SK-N-SH treated with all-trans-retinoic acid at 6 μM for 48 hours (cell line): ENCODE data around the gene VAC14.
A peak's percentile ranks its signal among the peaks of the same experiment; 100 is the strongest.

Source experiments
- ATAC-seq: fragments of 200-7000 bp; cut with Tn5 transposase; 3 replicates; pipeline ENCODE4 v1.9.1; 2020; ENCODE audit warnings: mild to moderate bottlenecking, moderate library complexity
- CSDC2 ChIP-seq: fragments of 250-450 bp; sonication (Bioruptor Pico); IDR thresholded peaks from 2 replicates; pipeline ENCODE4 v1.5.0; 2020; ENCODE audit warnings: mild to moderate bottlenecking, moderate library complexity
- ISL1 ChIP-seq: fragments of 250-450 bp; sonication (Bioruptor Pico); IDR thresholded peaks from 2 replicates; pipeline ENCODE4 v2.1.2; 2022; ENCODE audit warnings: mild to moderate bottlenecking, moderate library complexity
- OSR1 ChIP-seq: fragments of 250-450 bp; sonication (Bioruptor Pico); IDR thresholded peaks from 2 replicates; pipeline ENCODE4 v1.8.0; 2022; ENCODE audit warnings: moderate library complexity, mild to moderate bottlenecking, inconsistent platforms
- PPARA ChIP-seq: fragments of 250-450 bp; sonication (Bioruptor Pico); IDR thresholded peaks from 2 replicates; pipeline ENCODE4 v1.5.0; 2020; ENCODE audit warnings: mild to moderate bottlenecking, borderline replicate concordance
- SNAI2 ChIP-seq: fragments of 250-450 bp; sonication (Bioruptor Pico); IDR thresholded peaks from 2 replicates; pipeline ENCODE4 v1.5.0; 2020; ENCODE audit warnings: mild to moderate bottlenecking, moderate library complexity
- TOX ChIP-seq: fragments of 250-450 bp; sonication (Bioruptor Pico); IDR thresholded peaks from 2 replicates; pipeline ENCODE4 v1.8.0; 2021; ENCODE audit warnings: mild to moderate bottlenecking, moderate library complexity, borderline replicate concordance
- ZC3H10 ChIP-seq: fragments of 250-450 bp; sonication (Bioruptor Pico); IDR thresholded peaks from 2 replicates; pipeline ENCODE4 v1.5.1; 2021; ENCODE audit warnings: mild to moderate bottlenecking, moderate library complexity
- ZFP3 ChIP-seq: fragments of 250-450 bp; sonication (Bioruptor Pico); IDR thresholded peaks from 2 replicates; pipeline ENCODE4 v1.5.0; 2020; ENCODE audit warnings: mild to moderate bottlenecking, moderate library complexity
- ZFP30 ChIP-seq: fragments of 450-650 bp; formaldehyde crosslinking; IDR thresholded peaks from 2 replicates; pipeline ENCODE4 v1.5.0; 2022; ENCODE audit warnings: mild to moderate bottlenecking, moderate library complexity
- ZNF70 ChIP-seq: fragments of 450-650 bp; formaldehyde crosslinking; IDR thresholded peaks from 2 replicates; pipeline ENCODE4 v1.5.0; 2020; ENCODE audit warnings: mild to moderate bottlenecking, moderate library complexity
- ZNF8 ChIP-seq: fragments of 450-650 bp; formaldehyde crosslinking; IDR thresholded peaks from 2 replicates; pipeline ENCODE4 v1.5.0; 2020; ENCODE audit warnings: mild to moderate bottlenecking, moderate library complexity
- TF ChIP-seq, protein P1 (sequence below): fragments of 250-450 bp; sonication (Bioruptor Pico); IDR thresholded peaks from 2 replicates; pipeline ENCODE4 v1.5.0; 2020; ENCODE audit warnings: mild to moderate bottlenecking, moderate library complexity
- TF ChIP-seq, protein P2 (sequence below): fragments of 250-450 bp; sonication (Bioruptor Pico); IDR thresholded peaks from 2 replicates; pipeline ENCODE4 v1.5.1; 2020; ENCODE audit warnings: low read depth, mild to moderate bottlenecking, moderate library complexity
- TF ChIP-seq, protein P3 (sequence below): fragments of 250-450 bp; sonication (Bioruptor Pico); IDR thresholded peaks from 2 replicates; pipeline ENCODE4 v1.8.0; 2021; ENCODE audit warnings: low read depth, mild to moderate bottlenecking, moderate library complexity, borderline replicate concordance

Gene VAC14

DNA sequence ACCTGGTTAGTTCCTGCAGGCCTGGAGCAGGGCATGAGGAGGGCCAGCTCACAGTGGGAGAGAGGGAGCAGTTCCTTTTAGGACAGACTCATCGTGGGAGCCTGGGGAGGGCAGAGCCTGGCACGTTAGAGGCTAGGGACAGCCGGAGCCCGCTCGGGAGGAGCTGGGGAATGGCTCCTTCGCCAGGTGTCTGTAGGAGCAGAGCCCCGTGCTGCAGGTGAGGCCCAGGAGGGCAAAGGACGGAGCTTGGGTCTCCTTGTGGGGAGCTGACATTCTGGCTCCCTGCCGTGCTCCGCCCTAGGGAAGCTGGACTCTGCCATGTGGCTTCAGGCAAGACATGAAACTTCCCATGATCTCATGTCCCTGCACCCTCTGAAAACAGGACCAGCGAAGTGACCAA, 96.4 kb downstream of the VAC14 start:
- TF ChIP-seq, protein P1, sequence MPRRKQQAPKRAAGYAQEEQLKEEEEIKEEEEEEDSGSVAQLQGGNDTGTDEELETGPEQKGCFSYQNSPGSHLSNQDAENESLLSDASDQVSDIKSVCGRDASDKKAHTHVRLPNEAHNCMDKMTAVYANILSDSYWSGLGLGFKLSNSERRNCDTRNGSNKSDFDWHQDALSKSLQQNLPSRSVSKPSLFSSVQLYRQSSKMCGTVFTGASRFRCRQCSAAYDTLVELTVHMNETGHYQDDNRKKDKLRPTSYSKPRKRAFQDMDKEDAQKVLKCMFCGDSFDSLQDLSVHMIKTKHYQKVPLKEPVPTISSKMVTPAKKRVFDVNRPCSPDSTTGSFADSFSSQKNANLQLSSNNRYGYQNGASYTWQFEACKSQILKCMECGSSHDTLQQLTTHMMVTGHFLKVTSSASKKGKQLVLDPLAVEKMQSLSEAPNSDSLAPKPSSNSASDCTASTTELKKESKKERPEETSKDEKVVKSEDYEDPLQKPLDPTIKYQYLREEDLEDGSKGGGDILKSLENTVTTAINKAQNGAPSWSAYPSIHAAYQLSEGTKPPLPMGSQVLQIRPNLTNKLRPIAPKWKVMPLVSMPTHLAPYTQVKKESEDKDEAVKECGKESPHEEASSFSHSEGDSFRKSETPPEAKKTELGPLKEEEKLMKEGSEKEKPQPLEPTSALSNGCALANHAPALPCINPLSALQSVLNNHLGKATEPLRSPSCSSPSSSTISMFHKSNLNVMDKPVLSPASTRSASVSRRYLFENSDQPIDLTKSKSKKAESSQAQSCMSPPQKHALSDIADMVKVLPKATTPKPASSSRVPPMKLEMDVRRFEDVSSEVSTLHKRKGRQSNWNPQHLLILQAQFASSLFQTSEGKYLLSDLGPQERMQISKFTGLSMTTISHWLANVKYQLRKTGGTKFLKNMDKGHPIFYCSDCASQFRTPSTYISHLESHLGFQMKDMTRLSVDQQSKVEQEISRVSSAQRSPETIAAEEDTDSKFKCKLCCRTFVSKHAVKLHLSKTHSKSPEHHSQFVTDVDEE (CRISPR knock-in tag), result no peak
- TF ChIP-seq ZFP3 (CRISPR knock-in tag), result no peak
- no peak for TF ChIP-seq ZNF8 (CRISPR knock-in tag)
- TF ChIP-seq ZNF70 (CRISPR knock-in tag), result no peak
- no peak for TF ChIP-seq TOX
- TF ChIP-seq, protein P2, sequence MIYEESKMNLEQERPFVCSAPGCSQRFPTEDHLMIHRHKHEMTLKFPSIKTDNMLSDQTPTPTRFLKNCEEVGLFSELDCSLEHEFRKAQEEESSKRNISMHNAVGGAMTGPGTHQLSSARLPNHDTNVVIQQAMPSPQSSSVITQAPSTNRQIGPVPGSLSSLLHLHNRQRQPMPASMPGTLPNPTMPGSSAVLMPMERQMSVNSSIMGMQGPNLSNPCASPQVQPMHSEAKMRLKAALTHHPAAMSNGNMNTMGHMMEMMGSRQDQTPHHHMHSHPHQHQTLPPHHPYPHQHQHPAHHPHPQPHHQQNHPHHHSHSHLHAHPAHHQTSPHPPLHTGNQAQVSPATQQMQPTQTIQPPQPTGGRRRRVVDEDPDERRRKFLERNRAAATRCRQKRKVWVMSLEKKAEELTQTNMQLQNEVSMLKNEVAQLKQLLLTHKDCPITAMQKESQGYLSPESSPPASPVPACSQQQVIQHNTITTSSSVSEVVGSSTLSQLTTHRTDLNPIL (CRISPR knock-in tag), result no peak
- no peak for TF ChIP-seq PPARA (CRISPR knock-in tag)
- TF ChIP-seq ISL1 (CRISPR knock-in tag), result no peak
- TF ChIP-seq CSDC2 (CRISPR knock-in tag), result no peak
- no peak for TF ChIP-seq ZFP30 (CRISPR knock-in tag)
- no peak for TF ChIP-seq OSR1
- ATAC-seq, result no peak

DNA sequence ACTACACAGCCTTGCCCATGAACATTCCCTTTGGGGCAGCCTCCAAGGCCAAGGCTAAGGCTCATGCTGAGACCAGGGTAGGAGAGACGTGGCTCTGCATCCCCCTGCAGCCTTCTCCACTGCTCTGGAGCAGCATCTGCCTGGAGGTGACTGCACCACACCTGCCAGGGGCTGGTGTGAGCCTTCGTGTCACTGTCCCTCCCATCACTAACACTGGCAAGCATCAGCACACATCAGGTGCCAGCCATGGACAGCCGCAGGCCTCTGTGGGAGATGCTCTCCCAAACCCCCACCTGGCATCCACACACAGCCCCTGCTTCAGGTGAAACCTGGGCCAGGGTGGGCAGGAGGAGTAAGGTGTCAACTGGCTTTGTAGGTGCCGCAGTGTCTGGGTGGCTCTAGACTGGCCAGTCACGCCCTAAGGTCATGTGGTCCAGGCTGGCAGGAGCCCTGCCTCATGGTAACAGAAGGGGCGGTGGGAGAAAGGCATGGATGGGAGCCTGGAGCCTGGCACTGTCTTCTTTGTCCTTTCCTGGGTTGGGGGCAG, 97.0 kb downstream of the VAC14 start:
- TF ChIP-seq PPARA (CRISPR knock-in tag), result no peak
- TF ChIP-seq SNAI2 (CRISPR knock-in tag), result no peak
- no peak for ATAC-seq

DNA sequence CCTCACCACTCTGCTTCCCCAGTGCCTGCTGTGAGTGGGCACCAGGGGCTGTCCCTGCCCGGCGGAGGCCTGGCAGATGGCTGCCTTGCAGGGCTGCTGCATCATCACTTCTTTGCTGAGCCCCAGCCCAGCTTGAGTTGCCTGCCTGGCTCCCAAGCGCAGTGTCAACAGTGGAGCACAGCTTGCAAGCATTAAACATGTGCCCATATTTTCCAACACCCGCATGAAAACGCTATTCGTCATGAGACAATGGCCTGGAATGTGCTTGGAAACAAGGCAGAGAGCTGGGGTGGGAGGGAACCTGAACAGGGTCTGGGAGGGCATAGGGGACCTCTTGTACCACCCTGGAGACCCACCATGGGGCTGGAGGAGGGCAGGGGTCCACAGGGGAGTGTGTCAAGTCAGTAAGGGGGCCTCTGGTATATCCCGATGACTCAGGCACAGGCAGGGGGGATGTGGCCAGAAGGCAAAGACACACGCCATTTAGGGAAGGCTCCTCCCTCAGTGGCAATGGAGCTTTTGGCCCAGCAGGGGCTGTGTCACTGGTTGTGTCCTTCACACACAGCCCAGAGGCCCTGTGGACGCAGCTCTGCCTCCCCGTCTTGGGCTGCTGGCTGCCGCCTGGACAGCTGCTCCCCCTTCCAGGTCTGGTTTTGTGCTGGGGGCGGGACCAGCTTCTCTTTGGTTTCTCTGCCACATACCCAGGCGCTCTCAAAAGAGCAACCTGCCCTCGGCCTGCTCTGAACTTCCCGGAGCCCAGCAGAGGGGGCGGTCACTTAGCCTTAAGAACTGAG, 97.7 kb downstream of the VAC14 start:
- ATAC-seq, result peak; percentile 84
- no peak for TF ChIP-seq SNAI2 (CRISPR knock-in tag)
- TF ChIP-seq, protein P3, sequence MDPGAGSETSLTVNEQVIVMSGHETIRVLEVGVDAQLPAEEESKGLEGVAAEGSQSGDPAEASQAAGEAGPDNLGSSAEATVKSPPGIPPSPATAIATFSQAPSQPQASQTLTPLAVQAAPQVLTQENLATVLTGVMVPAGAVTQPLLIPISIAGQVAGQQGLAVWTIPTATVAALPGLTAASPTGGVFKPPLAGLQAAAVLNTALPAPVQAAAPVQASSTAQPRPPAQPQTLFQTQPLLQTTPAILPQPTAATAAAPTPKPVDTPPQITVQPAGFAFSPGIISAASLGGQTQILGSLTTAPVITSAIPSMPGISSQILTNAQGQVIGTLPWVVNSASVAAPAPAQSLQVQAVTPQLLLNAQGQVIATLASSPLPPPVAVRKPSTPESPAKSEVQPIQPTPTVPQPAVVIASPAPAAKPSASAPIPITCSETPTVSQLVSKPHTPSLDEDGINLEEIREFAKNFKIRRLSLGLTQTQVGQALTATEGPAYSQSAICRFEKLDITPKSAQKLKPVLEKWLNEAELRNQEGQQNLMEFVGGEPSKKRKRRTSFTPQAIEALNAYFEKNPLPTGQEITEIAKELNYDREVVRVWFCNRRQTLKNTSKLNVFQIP (CRISPR knock-in tag), result no peak
- no peak for TF ChIP-seq ZNF70 (CRISPR knock-in tag)
- TF ChIP-seq, protein P1 (CRISPR knock-in tag), result no peak
- TF ChIP-seq ZNF8 (CRISPR knock-in tag), result no peak
- TF ChIP-seq ZFP3 (CRISPR knock-in tag), result no peak
- TF ChIP-seq CSDC2 (CRISPR knock-in tag), result no peak
- no peak for TF ChIP-seq ZC3H10
- TF ChIP-seq OSR1, result no peak

DNA sequence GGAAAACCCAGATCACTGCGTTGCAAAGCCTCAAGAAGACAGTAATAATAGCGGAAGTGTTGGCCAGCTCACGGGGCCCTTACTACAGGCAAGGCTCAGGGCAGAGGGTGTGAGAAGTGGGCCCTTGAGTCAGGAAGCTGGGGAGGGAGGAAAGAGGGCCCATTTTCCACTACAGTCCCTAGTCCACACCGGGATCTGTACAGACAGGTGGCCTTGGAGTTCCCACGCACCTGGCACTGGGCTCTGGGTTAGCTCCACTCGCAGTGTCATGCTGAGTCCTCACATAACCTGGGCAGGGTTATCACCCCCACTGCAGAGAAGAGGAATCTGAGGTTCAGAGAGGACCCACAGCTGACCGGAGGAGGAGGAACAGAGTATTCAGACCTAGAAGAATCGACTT, 98.3 kb downstream of the VAC14 start:
- TF ChIP-seq, protein P2 (CRISPR knock-in tag), result no peak
- TF ChIP-seq, protein P3 (CRISPR knock-in tag), result no peak
- no peak for TF ChIP-seq OSR1
- no peak for TF ChIP-seq ZFP3 (CRISPR knock-in tag)

More for the DNA sequence above, 98.3 kb downstream of the VAC14 start:
- no peak for ATAC-seq
